ENCODE results near the gene DICER1.

GRCh38 chr14:95138876-95139275 lies 18.5 kb downstream of the DICER1 start:
- TF ChIP-seq POLR2A (IDR thresholded peaks at IDR 0.05; ENCODE audit: low read depth, low read length) (no peak), TAF1 (IDR thresholded peaks at IDR 0.05; ENCODE audit: low read depth, low read length) (no peak), POLR2AphosphoS5 (IDR thresholded peaks at IDR 0.05; ENCODE audit: low read depth, low read length) (no peak), PAX5 (IDR thresholded peaks at IDR 0.05; ENCODE audit: insufficient read depth, low read length, severe bottlenecking) (no peak), POU2F2 (IDR thresholded peaks at IDR 0.05; ENCODE audit: low read depth, low read length) (no peak)

Measured in GM12891 (cell line).